HG02938 (cell line): ENCODE data around the gene RND2.

Experiments
- ATAC-seq: cut with Tn5 transposase; IDR thresholded peaks from one replicate; pipeline ENCODE4 v1.9.1; 2021; ENCODE audit warnings: mild to moderate bottlenecking, moderate library complexity; ENCODE audit not compliant: unreplicated experiment

RND2 gene

DNA sequence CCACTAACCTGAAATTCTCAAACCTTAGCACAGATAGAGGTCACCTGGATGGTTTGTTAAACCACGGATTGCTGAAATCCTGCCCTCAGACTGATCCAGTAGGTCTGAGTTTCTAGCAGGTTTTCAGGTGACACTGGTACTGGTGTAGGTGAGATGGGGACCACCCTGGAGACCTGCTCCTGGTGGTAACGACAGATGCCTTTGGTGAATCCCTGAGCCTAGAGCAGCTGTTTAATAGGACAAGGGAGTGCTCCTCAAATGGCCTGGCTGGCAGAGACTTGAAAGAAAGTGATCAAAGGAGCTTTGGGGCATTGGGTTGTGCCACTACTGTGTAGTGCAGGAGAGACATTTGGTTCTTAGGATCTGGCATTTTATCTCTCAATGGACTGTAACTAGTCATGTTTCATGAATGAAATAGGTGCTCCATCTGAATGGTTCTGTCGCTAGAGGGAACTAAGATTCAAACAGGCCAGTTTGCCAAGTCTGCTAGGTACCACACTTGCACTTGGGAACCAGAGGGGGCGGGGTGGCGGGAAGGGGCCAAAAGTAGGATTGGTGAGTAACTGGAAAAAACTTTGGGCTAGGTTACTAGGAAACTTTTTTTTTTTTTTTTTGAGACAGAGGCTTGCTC is 21.4 kb upstream of the RND2 start:
- ATAC-seq: no peak

DNA sequence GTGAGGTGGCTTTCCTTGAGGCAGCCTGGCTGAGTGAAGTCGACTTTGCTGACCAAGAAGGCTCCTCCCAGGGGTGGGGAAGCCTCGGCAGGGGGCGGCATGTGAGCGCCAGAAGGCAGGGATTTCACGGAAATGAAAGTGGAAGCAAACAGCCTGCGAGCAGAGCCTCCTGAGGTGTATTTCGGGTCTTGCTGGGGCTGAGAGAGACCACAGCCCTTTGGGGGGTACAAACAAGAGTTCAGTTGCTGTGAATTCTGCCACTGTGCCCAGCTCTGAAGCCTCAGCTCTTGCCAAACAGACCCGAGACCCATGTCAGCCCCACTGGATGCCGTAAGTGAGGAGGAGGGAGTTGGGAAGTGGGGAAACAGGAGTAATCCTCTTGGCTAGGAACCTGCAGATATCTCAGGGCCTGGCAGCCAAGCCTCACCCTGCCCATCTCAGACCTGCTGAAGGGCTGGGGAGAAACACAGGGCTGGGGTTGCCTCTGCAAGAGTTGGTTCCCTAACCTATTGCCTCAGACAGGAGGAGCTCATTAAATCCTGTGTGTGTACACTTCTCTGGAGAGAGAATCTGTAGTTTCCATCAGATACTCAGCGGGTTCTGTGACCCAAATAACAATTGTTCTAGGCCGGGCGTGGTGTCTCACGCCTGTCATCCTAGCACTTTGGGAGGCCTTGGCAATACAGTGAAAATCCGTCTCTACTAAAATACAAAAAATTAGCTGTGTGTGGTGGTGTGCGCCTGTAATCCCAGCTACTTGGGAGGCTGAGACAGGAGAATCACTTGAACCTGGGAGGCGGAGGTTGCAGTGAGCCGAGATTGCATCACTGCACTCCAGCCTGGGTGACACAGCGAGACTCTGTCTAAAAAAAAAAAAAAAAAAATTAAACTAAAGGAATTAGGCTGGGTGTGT is 18.1 kb upstream of the RND2 start, which contains the start of gene IFI35:
Gene IFI35, plus strand, starts transcription at position 146 of the 913 bp plus-strand sequence. Its CDS starts 164 bp downstream, at position 310.
- ATAC-seq: peak; percentile 76

- no peak for ATAC-seq
Measured at GRCh38 chr17:43010667-43011308, 14.2 kb upstream of the RND2 start.

- no peak for ATAC-seq
Measured at GRCh38 chr17:43011728-43012472, 13.1 kb upstream of the RND2 start.

GRCh38 chr17:43013296-43013695 is 11.7 kb upstream of the RND2 start:
- ATAC-seq: no peak

- no peak for ATAC-seq
Measured at GRCh38 chr17:43014020-43014648, 10.9 kb upstream of the RND2 start.

- ATAC-seq: no peak
Measured at GRCh38 chr17:43014649-43015542, 10.1 kb upstream of the RND2 start.

DNA sequence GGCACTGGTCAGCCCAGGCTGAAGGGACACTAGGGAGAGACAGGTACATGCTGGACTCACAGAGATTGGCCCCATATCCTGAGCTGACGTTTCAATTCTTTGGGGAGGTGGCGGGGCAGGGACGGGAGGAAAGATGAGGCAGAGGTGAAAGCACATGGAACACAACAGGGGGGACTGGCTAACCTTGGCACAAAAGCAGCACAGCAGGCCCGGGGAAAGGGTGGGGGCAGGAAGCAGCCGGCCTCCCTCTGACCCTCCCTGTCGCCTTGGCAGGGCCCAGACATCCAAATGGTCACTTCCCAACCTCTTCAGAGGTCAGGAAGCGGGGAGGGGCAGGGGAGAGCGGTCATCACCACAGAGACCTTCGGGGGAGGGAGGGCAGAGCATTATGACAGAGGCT is 9.5 kb upstream of the RND2 start:
- no peak for ATAC-seq

DNA sequence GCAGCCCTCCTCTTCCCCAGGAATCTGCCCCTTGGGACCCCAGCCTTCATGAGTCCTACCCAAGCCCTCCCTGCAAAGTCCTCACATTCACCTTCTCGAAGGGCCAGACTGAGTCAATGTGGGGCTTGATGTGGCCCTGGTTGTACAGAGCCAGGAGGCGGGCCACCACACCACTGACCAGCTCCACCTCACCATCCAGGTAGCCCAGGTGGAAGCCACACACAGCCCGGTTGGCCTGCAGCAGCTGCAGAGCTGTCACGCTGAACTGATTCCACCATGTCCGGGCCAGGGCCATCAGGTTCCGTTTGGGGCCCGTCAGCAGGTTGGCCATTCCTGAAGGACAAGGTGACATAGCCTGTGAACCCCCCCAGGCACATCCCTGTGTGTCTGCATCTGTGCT is 8.8 kb upstream of the RND2 start:
- no peak for ATAC-seq

DNA sequence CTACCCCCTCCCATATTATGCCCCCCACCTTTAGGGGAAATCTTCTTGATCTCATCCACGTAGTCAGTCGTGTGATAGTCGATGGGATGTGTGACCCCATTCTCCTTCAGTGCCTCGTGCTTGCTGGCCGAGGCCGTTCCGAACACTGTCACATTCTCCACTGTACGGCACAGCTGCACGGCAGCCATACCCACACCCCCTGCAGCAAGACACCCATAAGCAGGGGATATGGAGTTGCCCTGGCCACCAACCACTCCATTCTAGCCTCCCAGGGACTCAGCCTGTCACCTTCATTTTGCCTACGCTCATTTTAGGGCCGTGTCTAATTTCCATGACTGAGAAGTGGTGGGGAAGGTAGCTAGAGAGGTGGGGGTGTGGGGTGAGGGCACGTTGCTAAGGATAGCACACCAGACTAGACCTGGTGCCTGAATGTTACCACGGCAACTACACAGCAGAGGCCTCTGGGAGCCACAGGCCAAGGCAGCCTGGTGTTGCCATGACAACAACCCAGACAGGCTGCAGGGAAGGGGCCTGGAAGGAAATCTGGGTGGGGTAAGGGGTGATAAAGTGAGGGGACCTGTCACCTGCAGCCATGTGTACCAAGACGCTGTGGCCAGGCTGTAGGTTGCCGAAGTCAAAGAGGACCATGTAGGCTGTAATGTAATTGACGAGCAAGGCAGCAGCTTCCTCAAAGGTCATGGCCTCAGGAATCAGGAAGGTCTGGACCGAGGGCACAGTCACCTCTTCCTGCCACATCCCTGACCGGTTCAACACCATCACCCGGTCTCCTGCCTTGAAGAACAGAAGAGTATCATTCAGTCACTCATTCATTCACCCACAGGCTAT is 6.8 kb upstream of the RND2 start:
- no peak for ATAC-seq

DNA sequence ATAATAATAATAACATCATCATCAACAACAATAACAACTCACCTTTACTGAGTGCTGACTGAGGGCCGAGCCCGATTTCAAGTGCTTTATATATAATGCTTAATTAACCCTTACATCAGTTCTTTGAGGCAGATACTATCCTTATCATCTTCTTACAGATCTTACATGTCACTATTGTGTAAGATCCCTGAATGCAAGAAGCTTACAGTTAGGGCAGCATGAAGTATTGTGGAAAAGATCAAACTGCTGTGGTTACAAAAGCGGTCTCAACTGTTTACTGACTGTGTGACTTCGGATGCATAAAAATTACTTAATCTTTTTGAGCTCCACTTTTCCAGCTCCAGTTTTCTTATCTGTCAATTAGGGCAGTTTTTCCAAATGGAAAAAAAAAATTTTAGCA is 6.1 kb upstream of the RND2 start:
- ATAC-seq: no peak

GRCh38 chr17:43019418-43019817 is 5.6 kb upstream of the RND2 start:
- no peak for ATAC-seq

- no peak for ATAC-seq
Measured at GRCh38 chr17:43020030-43020621, 4.9 kb upstream of the RND2 start.

GRCh38 chr17:43020789-43021740 is 4.0 kb upstream of the RND2 start:
- no peak for ATAC-seq

- no peak for ATAC-seq
Measured at GRCh38 chr17:43021741-43022512, 3.1 kb upstream of the RND2 start, which contains the start of gene VAT1. Gene VAT1 (minus strand): TSS chr17:43022385. CDS start chr17:43022322, 63 bp downstream.

DNA sequence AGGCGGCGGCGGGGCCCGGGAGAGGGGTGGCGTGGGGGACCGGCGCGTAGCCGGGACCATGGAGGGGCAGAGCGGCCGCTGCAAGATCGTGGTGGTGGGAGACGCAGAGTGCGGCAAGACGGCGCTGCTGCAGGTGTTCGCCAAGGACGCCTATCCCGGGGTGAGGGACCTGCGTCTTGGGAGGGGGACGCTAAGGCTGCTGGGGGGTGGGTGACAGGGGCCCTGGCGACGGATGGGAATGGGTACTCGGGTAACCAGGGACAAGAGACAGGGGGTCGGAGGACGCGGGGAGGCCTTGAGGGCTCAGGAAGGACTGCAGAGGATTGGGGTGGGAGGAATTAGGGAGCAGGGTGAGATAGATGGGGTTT is 243 bp downstream of the RND2 start:
- ATAC-seq: no peak
